ENCODE measurements around the gene ITGB1BP1.

DNA sequence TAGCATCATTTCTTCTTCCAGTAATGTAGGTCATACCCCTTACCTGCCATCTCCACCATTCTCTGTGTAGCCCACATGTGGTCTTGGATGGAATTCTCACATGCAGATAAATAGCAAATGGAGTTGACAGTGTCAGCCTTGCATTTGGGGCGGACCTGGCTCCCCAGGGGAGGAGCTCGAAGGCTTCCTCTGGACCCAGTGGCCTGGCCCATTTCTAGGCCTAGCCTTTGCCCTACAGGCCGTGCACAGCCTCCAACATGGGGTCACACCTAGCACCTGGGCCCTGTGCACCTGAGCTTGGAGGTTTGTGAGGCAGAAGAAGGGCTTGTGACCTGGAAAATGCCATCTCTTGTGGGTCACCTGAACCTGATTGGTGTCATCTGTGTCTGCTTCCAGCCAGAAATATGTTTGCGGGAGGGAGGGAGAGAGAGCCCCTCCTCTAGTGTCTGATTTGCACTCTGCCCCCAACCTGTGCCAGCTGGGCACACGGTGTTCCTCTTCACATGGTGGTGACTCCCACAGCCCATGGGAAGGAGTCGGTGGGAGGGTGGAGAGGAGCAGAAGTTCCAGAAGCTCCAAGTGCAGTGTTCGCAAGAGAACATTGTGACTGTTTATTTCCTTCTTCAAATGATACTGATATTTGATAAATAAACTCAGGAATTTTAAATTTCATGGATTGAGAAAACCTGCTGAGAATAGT is 33.0 kb downstream of the ITGB1BP1 start:
- TF ChIP-seq POLR2A (IDR thresholded peaks at IDR 0.05), result no peak
- TF ChIP-seq, protein P1, sequence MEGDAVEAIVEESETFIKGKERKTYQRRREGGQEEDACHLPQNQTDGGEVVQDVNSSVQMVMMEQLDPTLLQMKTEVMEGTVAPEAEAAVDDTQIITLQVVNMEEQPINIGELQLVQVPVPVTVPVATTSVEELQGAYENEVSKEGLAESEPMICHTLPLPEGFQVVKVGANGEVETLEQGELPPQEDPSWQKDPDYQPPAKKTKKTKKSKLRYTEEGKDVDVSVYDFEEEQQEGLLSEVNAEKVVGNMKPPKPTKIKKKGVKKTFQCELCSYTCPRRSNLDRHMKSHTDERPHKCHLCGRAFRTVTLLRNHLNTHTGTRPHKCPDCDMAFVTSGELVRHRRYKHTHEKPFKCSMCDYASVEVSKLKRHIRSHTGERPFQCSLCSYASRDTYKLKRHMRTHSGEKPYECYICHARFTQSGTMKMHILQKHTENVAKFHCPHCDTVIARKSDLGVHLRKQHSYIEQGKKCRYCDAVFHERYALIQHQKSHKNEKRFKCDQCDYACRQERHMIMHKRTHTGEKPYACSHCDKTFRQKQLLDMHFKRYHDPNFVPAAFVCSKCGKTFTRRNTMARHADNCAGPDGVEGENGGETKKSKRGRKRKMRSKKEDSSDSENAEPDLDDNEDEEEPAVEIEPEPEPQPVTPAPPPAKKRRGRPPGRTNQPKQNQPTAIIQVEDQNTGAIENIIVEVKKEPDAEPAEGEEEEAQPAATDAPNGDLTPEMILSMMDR (IDR thresholded peaks at IDR 0.05), result no peak
